HG03520 (cell line): ENCODE results near the gene EPHB3.
"Not testable (repeated sequence)": the region's sequence is repeated elsewhere in the genome, so short reads cannot be mapped to it uniquely, and the experiment has no call there.

Source experiments
- ATAC-seq: cut with Tn5 transposase; IDR thresholded peaks from one replicate; pipeline ENCODE4 v1.9.1; 2021; ENCODE audit warnings: mild to moderate bottlenecking, moderate library complexity; ENCODE audit not compliant: unreplicated experiment

The EPHB3 gene

DNA sequence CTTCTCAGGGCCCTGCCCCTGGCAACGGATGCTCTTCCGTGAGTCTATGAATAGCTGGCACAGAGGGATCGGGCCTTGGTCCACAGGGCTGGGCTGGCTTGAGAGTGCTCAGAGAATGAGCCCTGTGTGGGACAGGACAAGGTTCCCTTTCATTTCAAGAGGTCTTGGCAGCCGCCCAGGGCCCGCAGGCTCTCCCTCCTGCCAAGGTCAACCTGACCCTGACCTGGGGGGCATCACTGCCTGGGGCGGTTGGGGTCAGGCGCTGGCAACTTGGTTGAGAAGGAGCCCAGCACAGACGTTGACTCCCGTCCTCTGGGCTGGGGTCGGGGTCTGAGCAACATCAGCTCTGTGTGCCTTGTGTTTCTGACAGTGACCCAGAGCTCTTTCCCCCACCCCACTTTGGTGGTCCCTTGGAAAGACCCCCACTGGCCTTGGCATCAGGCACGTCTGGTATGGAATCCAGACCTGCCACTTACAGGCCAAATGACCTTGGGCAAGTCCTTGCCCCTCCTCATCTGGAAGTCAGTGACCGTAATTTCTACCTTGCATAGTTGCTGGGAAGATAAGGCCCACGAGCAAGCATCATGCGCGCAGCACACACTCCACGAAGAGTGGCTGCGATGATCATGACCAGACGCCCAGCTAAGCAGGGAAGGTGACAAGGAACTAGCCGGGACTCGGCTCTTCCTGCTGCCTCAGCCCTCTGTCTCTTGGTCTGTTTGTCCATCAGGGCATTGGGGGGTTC lies 36.4 kb downstream of the EPHB3 start:
- no peak for ATAC-seq

DNA sequence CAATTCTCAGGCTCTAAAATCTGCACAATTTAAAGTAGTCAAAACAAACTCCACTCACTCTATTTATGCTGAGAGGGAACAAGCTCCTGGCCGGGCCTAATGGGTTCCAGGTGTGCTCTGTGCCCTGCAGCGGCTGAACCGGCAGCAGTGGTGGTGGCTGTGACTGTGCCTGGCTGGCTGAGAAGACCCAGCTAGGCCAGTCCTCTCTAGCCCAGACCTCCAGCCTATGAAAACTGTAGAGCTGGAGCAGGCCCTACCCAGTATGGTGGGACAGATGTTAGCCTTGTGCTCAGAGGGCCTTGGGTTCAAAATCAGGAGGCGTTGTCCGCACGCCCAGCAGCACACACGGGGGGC lies 37.0 kb downstream of the EPHB3 start:
- no peak for ATAC-seq

DNA sequence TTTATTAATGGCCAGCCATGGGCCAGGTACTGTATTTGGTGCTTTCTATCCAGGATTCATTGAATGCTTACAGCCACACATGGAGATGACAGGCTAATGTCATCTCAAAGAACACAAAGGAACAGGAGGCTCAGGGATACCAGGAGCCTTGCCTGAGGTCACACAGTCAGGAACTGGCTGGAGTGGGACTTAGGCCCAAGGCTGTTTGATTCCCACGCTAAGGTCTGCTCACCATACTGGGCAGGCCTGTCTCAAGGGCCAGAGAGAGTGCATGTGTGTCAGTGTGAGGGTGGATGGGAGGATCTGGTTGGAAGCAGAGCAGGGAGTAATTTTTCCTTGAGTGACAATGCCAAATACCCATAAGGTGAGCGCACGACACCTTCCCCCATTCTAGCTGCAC lies 37.6 kb downstream of the EPHB3 start:
- ATAC-seq, result no peak

DNA sequence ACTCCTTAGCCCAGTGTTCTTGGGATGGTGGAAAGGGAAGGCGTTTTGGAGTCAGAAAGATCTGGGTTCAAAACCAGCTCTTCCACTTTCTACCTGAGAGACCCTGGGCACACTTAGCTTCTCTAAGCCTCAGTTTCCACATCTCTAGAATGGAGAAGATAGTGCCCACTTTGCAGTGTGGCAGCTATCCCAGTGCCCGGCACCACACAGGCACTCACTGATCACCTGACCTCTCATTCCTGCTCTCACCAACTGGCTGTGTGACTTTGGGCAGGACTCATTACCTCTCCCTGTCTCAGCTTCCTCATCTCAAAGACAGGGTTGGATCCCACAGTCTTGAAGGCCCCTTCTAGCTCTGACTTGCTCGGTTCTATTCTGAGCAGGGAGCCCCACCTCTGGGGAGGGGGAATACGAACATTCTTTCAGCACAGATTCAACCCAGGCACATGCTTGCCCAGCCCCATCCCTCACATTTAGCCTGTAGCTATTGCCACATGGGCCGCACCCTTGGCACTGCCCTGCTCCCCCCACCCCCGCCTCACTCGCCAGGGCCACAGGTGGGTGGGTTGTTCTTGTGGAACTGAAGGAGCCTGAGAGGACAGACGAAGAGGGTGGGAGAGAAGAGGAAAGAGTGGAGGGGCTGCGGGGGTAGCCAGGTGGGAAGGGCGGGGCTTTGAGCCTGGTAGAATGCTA lies 39.2 kb downstream of the EPHB3 start:
- ATAC-seq, result no peak

DNA sequence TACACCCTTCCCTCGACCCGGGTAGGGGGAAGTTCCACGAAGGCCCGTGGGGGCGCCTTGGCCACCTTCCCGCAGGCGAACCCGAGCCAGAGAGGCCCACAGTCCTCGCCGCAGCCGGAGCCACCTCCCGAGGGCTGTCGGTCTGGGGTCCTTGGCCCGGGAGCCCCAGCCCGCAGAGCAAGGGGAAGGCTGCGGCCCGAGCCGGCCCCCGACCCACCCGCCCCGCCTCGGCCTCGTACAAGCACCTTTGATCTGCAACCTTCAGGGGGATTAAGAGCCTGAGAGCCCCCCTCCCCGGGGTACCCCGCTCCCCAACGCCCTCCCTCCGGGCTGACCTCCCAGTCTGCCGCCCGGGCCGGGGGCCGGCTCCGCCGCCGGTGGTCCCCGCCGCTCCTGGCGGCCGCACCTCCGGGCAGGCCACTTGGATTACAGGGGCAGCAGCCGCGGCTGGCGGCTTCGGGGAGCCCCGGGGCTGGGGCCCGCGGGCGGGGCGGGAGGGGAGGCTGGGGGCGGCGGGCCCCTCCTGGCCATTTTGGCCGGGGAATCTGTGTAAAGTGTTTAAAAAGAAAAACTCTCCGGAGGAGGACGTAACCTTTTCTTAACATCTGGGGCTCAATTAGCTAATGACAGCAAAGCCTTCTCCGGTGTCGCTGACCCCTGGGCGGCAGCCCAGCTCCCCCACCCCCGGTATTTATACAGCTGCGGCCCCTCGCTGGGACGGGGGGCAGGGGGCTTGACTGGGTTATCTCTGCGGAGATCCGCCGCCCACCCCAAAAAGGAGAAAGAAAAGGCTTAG lies 40.2 kb downstream of the EPHB3 start:
- no peak for ATAC-seq

DNA sequence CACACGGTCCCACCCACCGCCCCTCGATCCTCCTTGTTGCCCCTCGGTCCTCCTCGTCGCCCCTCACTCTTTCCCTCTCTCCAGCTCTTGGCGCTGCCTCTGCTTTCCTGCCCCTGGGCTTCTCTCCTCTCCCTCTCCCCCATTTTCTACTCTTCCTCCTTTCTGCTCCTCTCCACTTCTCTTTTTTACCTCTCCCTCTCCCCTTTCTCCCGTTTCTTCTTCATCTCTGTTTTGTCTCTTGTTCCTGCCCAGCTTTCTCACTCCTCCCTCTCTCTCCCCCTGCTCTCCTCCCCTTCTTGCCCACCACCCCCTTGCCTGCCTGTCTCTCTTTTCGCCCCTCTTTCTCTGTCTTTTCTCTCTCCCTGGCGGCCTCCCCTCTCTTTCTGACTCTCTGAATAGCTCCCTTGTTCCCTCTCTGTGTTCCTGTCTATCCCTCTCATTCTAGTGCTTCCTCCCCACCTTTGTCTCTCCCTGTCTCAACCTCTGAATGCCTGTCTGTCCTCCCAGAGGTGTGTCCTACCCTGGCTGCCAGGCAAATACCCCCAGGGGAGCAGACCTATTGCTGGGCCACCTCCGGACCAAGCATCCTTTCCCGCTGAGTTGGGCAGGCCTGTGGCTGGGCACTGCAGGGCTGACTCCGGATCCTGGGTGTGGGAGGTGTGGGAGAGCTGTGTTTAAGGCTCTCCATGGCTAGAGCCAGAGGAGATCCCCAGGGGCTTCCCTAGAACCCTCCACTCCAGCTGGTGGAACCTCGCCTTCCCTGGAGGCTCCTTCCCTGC lies 41.0 kb downstream of the EPHB3 start:
- ATAC-seq, result no peak

DNA sequence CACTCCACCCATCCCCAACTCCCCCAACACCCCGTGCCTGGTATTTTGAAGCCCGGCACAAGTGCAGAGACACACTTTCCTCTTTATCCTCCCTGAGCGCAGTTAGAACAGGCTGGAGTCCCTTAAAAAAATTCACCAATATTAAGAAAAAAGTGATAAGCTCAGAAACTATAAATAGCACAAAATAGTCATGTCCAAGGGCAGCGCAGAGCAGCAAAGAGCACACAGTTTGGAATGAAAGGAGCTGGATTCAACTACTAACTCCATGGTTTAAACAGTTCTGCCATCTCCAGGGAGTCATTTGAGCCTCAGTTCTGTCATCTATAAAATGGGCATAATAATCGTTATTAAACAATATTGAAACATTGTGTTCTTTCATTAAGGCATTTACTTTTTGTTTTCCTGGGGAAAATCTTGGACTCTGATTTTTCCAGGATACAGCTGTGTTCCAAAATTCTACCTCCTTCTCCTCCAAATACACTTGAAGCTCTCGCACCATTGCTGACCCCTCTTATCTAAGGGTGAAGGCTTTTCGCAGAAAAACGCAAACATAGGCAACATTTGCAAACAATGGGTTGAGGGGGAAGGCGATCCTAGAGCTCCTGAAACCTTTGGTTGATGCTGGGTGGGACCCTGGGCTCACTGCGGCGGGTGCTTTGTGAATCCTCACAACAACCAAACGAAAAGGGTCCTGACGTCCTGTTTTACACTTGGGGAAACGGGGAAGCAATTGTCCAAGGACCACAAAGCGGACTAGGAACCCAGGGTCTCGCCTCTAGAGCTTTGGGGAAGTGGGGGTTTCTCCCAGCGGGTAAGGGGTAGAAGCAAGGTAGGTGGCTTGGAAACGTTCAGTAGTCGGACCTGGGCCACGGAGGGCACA lies 41.8 kb downstream of the EPHB3 start:
- ATAC-seq, result no peak

DNA sequence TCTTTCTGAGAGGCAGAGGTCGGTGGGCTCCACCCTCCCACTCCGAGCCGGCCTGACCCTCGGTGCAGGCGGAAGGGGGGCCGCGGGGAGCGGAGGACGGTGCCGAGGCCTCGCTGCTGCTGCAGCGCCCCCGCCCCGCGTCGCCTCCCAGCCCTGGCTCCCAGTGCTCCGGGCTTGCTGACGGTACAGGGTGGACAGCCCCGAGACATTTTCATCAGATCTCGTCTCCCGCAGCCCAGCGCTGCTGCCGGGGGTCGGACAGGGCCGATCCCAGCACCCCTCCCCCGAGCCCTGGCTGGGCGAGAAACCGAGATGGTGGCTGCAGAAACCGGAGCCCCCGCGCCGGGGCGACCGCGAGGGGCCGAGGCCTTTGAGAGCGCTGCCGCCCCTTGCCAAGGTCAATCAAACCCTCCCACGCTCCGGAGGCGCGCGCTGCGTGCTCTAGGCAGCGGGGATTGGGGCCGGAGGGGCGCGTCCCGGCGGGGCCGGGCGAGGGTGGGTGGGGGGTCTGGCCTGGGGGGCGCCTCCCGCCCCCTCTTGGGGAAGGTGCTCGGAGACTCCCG lies 42.5 kb downstream of the EPHB3 start:
- no peak for ATAC-seq

DNA sequence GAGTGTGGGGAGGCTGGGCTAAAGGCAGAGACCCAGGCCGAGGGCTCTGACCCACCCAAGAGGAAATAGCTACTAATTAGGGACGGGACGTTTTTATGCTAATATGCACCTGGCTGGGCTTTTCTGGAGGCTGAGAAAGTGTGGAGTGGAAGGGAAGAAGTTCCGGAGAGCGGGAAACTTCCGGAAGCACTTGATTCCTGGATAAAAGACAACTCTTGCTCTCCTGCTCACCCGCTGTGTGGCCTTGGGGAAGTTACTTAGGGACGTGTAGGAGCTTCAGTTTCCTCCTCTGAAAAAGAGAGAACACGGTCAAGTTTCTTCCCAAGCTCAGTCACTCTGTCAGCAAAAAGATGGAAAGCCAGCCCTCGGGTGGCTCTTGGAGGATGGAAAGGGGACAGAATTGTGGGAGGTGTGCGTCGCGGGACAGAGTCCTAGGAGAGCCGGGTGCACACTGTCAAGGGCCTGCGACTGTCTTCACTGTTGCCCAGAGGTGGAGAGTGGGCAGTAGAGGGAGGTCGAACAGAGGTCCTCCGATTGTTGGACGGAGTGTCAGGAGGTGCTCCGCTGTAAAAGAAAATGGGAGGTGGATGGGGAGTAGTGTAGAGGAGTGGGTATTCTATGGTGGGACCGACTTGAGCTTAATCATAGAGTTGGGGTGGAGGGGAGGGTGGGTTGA lies 43.2 kb downstream of the EPHB3 start:
- ATAC-seq, result no peak

DNA sequence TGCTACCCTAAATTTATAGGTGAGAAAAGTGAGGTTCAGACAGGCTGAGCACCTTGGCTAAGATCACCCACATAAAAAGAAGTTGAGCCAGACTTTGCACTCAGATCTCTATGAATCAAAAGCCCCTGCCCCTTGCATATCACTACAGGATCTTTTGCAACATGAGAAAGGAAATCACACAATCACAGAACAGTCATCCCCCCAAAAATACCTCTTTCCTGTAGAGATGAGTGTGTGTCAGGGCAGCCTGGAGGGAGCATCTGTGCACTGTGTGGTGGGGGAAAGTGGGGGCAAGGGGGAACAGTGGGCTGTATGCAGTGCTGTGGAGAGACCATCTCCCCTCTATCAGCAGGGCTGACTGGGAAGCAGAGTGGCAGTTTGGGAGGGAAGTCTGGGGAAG lies 46.6 kb downstream of the EPHB3 start:
- no peak for ATAC-seq

DNA sequence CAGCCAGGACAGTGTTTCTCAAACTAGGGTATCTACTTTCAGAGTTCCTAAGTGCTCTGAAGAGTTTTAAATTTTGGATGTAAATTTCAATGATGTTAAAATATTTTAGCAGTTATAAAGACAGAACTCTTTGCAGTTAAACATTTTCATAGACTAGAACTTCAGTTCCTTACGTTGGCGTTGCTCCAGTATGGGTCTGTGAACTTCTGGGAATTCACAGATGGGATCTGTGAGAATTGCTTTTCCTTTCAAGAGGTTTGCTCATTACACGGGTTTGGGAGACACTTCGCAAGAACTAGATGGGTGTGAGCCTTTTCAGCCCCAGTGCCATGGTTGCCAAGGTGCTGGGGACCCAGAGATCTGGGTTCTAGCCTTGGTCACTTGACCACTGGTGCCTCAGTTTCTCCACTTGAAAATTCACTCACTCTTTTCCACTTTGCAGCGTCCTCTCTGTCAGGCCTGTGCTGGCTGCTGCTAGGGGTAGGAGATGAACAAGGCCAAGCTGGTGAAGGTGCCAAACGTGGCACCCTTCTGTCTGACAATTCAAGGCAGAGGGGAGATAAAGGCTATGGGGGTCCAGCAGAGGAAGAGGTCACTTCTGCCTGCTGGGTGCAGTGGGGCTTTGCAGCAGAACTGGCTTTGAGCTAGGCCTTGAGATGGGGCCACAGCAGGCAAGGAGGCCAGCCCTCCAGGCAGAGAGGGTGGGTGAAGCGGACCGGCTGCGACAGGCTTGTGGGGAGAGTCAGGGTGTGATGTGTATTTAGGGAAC lies 48.1 kb downstream of the EPHB3 start:
- ATAC-seq, result no peak

DNA sequence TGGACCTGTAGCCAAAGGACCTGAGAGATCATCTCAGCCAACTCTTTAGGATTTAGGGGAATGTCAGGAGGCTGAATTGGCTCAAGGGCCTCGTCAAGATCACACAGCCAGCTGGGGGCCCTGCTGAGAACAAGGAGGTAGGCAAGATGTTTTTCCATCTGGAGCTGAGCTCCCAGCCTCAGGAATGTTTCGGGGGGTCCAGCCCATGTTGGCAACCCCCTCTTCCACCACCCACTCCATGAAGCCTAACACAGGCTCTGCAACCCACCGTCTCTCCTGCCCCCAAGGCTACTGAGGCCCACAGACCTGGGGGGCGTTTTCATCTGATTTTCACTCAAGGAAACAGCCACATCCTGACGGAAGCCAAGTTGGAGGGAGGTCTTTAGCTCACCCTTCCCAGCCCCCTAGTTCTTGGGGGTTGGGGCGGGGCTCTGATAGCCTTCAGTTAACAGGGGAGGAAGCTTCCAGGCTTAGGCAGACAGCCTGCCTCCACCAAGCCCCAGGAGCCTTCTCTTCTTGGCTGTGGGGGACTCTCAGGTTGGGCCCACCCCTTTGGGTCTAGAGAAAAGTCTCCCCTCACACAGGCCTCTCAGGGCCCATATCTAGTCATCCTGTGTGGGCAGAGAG lies 48.8 kb downstream of the EPHB3 start:
- ATAC-seq, result no peak

DNA sequence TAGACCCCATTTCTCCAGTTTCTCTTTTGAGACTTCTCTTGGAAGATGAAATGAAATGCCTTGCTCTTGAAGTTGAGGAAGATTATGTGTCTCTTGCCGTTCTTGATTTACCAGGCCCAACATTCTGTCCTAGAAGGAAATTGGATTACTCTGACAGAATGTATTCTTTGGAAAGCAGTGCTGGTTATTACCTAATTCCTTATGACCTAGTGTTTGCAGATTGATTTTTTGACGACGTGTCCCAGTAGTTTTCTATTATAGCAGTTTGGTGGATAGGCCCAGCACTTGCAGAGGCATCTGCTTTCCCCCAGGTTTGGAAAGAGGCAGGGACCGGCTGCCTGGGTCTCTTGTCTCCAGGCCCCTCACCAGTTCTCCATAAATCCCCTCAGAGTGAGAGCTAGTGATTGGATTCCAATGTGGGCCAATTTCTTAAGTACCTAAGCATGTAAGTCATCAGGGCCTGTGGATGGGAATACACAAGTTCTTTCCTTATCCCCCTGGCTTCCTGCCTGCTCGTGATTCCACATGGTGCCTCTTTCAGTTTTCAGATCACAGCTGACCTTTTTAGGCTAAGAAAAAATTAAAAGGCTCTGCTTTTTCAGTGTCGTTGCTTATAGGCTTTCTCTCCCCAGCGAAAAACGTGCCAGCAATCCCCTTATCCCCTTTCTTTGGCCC lies 50.2 kb downstream of the EPHB3 start:
- ATAC-seq, result no peak

DNA sequence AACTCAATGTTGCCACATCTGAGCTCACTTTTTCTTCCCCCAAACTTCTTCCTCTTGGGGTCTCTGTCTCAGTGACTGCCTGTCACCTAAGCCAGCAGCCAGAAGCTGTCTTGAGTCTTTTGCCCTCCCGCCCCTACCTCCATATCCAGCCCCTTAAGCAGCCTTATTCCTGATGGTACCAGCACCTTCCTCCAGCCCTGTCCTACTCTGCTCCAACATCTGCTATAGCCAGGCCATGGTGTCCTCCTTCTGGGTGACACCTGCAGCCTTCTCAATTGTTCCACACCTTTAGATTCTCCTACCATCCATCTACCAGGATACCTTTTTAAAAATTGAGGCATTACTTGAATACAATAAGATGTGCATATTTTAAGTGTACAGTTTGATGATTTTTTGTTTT lies 53.8 kb downstream of the EPHB3 start:
- ATAC-seq, result no peak

DNA sequence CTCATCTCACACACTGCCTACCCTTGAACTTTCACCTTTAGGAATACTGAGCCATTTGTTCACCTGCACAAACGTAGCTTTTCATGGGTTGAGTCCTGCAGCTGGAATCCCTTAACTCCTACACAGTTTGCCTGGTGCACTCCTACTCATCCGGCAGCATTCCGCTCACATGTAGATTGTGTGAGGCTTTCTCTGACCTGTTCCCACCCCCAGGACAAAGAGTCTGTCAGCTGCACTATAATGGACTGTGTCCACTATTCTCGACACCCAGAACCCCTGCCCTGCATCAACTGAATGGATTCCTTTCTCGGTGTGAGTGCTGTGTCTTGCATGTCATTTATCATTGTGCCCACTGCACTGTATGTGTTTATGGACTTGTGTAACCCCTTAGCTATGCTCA lies 54.9 kb downstream of the EPHB3 start:
- ATAC-seq, result no peak

DNA sequence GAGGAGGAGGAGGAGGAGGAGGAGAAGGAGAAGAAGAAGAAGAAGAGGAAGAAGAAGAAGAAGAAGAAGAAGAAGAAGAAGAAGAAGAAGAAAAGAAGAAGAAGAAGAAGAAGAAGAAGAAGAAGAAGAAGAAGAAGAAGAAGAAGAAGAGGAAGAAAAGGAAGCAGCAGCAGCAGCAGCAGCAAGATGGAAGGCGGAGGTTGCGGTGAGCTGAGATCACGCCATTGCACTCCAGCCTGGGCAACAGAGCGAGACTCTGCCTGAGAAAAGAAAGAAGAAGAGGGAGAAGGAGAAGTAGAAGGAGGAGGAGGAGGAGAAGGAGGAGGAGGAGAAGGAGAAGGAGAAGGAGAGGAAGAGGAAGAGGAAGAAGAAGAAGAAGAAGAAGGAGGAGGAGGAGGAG lies 55.7 kb downstream of the EPHB3 start:
- ATAC-seq, result not testable (repeated sequence)

DNA sequence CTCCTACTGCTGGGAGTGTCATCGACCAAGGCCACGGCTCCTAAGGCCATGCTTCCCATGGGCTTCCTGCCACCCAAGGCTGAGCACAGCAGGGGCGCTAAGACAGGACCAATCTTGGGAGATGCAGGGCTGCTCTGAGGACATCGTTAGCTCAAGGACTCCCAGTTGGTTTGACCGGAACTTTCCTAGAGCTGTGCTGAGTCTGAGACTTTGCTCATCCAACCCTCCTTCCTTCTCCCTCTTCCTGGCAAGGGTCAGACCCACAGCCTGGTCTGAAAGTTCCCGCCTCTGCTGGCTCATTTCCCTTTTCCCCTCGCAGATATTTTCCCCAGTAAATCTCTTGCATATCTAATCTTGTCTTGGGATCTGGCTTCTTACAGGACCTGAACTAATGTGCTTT lies 57.2 kb downstream of the EPHB3 start:
- ATAC-seq, result no peak

DNA sequence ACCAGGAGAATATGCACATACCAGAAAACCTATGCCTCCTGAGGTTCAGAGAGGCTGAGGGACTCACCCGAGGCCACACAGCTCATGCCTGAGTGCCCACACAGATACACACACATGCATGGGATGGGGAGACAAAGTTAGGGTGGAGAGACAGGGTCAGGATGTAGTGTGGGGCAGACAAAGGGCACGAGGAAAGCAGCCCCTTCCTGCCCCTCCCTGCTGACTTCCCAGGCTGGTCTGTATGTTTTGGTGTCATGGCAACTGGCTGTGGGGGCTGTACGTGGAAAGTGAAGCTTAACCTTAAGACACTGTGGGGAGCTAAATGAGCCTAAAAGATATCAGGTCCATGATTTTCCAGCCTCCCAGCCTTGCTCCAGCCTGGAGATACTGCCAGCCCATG lies 57.8 kb downstream of the EPHB3 start:
- no peak for ATAC-seq
